Sigmoid colon (tissue), 3 donors: ENCODE data around the gene GGTLC1.

Source experiments
- POLR2A ChIP-seq, 2 donors: fragments of 450-650 bp; IDR thresholded peaks; one replicate each; pipeline ENCODE4 v1.6.1; 2016; ENCODE audit warnings: antibody characterized with exemption in 2 of 2, mild to moderate bottlenecking in 2 of 2, moderate library complexity in 2 of 2
- TF ChIP-seq, protein P1 (sequence below), 4 experiments: fragments of 450-650 bp in 3 of 4; fragments of 200-600 bp in 1 of 4; IDR thresholded peaks; one replicate each; pipeline ENCODE4 v1.5.1; 2016 to 2019; ENCODE audit warnings: antibody characterized with exemption in 4 of 4, mild to moderate bottlenecking in 3 of 4, moderate library complexity in 2 of 4

DNA sequence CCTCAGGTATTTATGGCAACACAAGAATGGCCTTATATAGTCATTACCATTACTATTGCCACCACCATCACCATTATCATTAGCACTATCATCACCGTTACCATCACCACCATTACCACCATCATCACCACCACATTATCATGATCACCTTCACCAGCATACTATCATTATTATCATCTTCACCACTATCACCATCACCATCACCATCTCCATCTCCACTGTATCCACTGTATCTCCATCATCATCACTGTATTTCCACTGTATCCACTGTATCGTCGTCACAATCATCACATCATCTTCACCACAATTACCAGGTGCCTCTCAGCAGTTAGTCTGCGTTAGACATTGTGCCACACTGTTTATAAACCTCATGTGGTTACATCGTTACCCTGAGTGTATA lies 45.3 kb downstream of the GGTLC1 start:
- no peak for TF ChIP-seq POLR2A (IDR thresholded peaks at IDR 0.05)
- TF ChIP-seq, protein P1, sequence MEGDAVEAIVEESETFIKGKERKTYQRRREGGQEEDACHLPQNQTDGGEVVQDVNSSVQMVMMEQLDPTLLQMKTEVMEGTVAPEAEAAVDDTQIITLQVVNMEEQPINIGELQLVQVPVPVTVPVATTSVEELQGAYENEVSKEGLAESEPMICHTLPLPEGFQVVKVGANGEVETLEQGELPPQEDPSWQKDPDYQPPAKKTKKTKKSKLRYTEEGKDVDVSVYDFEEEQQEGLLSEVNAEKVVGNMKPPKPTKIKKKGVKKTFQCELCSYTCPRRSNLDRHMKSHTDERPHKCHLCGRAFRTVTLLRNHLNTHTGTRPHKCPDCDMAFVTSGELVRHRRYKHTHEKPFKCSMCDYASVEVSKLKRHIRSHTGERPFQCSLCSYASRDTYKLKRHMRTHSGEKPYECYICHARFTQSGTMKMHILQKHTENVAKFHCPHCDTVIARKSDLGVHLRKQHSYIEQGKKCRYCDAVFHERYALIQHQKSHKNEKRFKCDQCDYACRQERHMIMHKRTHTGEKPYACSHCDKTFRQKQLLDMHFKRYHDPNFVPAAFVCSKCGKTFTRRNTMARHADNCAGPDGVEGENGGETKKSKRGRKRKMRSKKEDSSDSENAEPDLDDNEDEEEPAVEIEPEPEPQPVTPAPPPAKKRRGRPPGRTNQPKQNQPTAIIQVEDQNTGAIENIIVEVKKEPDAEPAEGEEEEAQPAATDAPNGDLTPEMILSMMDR (IDR thresholded peaks at IDR 0.05) = no peak
